NB4 (cell line): ENCODE measurements around the gene NKIRAS2.

Source experiments
- CTCF ChIP-seq: IDR thresholded peaks from one replicate; pipeline ENCODE4 v1.5.1; 2012; ENCODE audit warnings: low read depth, low read length
- MYC ChIP-seq: IDR thresholded peaks from 2 replicates; pipeline ENCODE4 v1.6.1; 2011; ENCODE audit warnings: low read depth, low read length
- POLR2A ChIP-seq: IDR thresholded peaks from 2 replicates; pipeline ENCODE4 v1.6.1; 2011; ENCODE audit warnings: mild to moderate bottlenecking; ENCODE audit not compliant: insufficient read length; ENCODE audit errors: extremely low read depth
- TF ChIP-seq, protein P1 (sequence below): IDR thresholded peaks from 2 replicates; pipeline ENCODE4 v1.6.1; 2011; ENCODE audit warnings: low read depth, low read length

- TF ChIP-seq CTCF = no peak
- TF ChIP-seq POLR2A = no peak
- TF ChIP-seq, protein P1, sequence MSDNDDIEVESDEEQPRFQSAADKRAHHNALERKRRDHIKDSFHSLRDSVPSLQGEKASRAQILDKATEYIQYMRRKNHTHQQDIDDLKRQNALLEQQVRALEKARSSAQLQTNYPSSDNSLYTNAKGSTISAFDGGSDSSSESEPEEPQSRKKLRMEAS = no peak
- TF ChIP-seq MYC = no peak
Observed at GRCh38 chr17:42053731-42054500, 34.0 kb downstream of the NKIRAS2 start.
